Muscle layer of duodenum (tissue), 2 donors: ENCODE measurements around the gene NR5A1.

Source experiments
- H3K27ac ChIP-seq: one replicate; pipeline ENCODE4 v1.7.0; 2013; ENCODE audit warnings: mild to moderate bottlenecking, low read length
- H3K27me3 ChIP-seq: one replicate; pipeline ENCODE4 v1.7.0; 2013; ENCODE audit warnings: low read depth, mild to moderate bottlenecking, control low read depth, low read length
- H3K36me3 ChIP-seq, 2 donors: one replicate each; pipeline ENCODE4 v1.7.0; 2013; ENCODE audit warnings: low read length in 2 of 2, control low read depth in 1 of 2, mild to moderate bottlenecking in 1 of 2; ENCODE audit not compliant: insufficient read depth in 2 of 2, control insufficient read depth in 1 of 2
- H3K4me1 ChIP-seq, 2 donors: one replicate each; pipeline ENCODE4 v1.7.0; 2013; ENCODE audit warnings: low read length in 2 of 2, mild to moderate bottlenecking in 2 of 2, control low read depth in 1 of 2, moderate library complexity in 1 of 2; ENCODE audit not compliant: insufficient read depth in 2 of 2, control insufficient read depth in 1 of 2
- H3K4me3 ChIP-seq, 2 donors: one replicate each; pipeline ENCODE4 v1.7.0; 2013; ENCODE audit warnings: low read length in 2 of 2, low read depth in 1 of 2, mild to moderate bottlenecking in 1 of 2
- H3K9me3 ChIP-seq, 2 donors: one replicate each; pipeline ENCODE4 v1.7.0; 2013; ENCODE audit warnings: low read length in 2 of 2, control low read depth in 1 of 2, mild to moderate bottlenecking in 1 of 2; ENCODE audit not compliant: control insufficient read depth in 1 of 2
- donor health status: healthy.

Gene NR5A1

DNA sequence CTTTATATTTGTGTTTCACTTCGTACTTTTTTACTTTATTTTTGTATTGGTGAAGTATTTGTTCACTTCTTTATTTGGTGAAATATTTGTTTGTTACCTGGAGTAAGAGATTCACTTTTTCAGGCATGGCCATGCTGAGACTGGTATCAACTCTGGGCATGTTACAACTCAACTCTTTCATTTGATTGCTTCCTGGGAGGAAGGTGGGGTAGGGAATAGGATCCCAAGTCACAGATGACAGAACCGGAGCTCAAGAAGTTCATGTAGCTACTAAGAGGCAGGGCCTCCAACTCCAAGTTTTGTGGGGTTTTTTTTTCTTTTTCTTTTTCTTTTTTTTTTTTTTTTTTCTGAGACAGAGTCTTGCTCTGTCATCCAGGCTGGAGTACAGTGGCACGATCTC is 63.0 kb downstream of the NR5A1 start:
- no peak overlapping the region for H3K4me3 ChIP-seq
- H3K27me3 ChIP-seq: no peaks in the 10 kb centered on the region
- H3K4me1 ChIP-seq: no peaks in the 10 kb centered on the region
- H3K36me3 ChIP-seq: no peaks in the 10 kb centered on the region
- peaks cover 0 to 5% of the 10 kb centered on the region in 2 donors for H3K9me3 ChIP-seq
- H3K27ac ChIP-seq: no peak overlapping the region

DNA sequence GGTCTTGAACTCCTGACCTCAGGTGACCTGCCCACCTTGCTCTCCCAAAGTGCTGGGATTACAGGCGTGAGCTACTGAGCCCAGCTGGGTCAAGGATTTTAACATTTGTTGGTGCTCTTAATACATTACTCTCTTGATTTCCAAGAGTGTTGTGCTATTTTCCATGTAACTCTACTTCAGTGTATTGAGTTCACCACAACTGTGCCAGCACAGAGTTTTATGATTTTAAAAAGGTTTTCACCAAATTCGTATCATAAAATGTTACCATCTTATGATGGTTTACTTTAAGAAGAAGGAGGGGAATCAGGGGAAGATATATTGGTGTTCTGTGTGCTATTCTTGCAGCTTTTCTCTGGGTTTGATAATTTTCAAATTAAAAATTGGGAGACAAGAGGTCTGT is 63.6 kb downstream of the NR5A1 start:
- H3K4me3 ChIP-seq: no peak overlapping the region
- H3K4me1 ChIP-seq: no peaks in the 10 kb centered on the region
- H3K27ac ChIP-seq: no peak overlapping the region
- H3K27me3 ChIP-seq: no peaks in the 10 kb centered on the region
- peaks cover 0 to 5% of the 10 kb centered on the region in 2 donors for H3K9me3 ChIP-seq
- H3K36me3 ChIP-seq: no peaks in the 10 kb centered on the region

DNA sequence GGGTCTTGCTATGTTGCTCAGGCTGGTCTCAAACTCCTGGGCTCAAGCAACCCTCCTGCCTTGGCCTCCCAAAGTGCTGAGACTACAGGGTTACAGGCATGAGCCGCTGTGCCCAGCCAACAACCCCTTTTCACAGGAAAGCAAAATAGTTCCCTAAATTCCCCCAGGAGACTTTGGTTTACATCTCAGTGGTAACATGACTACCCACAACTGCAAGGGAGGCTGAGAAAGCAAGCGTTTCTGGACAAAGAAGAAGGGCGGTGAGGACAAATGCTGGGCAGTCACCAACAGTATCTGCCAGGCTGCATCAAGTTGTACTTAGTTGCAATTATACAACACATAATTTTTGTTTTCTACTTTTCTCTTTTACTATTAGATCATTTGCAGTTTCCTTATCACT is 64.4 kb downstream of the NR5A1 start:
- H3K4me1 ChIP-seq: no peaks in the 10 kb centered on the region
- no peaks in the 10 kb centered on the region for H3K27me3 ChIP-seq
- no peak overlapping the region for H3K4me3 ChIP-seq
- H3K36me3 ChIP-seq: no peaks in the 10 kb centered on the region
- no peak overlapping the region for H3K27ac ChIP-seq
- peaks cover 0 to 5% of the 10 kb centered on the region in 2 donors for H3K9me3 ChIP-seq

DNA sequence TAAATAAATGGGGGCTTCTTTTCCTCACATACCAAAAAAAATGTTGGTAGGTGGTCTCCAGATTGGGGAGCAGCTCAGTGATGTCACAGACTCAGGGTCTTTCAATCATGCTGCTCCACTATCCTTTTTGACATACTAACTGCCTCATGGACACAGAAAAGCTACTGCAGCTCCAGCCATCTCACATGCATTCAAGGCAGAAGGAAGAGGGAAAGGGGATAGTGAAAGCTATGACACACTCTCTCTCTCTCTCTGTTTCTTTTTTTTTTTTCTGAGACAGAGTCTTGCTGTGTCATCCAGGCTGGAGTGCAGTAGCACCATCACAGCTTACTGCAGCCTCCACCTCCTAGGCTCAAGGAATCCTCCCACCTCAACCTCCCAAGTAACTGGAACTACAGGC is 64.8 kb downstream of the NR5A1 start:
- Histone ChIP-seq H3K27me3 (no peaks in the 10 kb centered on the region), H3K4me3 (no peak overlapping the region), H3K36me3 (no peaks in the 10 kb centered on the region), H3K9me3 (peaks cover 0 to 5% of the 10 kb centered on the region in 2 donors), H3K27ac (no peak overlapping the region), H3K4me1 (no peaks in the 10 kb centered on the region)

DNA sequence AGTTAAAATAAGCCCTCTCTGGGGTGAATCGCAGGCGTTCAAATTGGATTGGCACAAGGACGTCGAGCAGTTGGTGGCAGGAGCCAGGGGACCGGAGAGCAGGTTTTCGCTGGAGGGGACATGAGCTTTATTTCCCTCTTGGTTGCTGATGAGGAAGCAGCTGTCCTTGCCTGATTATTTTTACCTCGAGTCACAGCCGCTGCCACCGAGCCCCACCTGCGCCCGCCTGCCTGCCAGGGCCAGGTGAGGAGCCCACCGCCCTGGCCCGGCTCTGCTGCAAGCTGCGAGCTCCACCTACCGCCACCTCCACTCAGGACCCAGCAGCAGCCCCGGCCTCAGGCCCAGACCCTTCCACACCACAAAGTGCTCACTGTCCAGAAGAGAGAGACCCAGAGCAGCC is 65.9 kb downstream of the NR5A1 start:
- Histone ChIP-seq H3K9me3 (peaks cover 0 to 5% of the 10 kb centered on the region in 2 donors), H3K36me3 (no peaks in the 10 kb centered on the region), H3K4me3 (no peak overlapping the region), H3K27ac (no peak overlapping the region), H3K4me1 (no peaks in the 10 kb centered on the region), H3K27me3 (no peaks in the 10 kb centered on the region)

DNA sequence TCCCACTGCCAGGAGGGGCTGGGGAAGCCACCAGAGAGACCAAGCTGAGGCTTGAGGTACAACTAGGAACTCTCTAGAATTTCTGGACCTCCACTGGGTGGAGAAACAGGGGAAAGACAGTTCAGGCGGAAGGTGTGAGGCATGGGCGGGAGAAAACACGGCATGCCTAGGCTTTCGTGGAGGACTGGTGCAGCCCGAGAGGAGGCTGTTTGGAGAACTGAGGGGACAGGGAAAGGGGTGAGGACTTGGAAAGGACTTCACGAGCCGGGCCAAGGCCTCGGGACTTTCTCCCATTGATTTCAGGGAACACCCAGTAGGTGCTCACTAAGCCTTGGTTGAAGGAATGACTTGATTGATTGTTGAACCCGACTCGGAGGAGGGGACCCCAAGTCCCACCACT is 66.4 kb downstream of the NR5A1 start:
- no peak overlapping the region for H3K27ac ChIP-seq
- no peak overlapping the region for H3K4me3 ChIP-seq
- H3K4me1 ChIP-seq: no peaks in the 10 kb centered on the region
- H3K27me3 ChIP-seq: no peaks in the 10 kb centered on the region
- peaks cover 0 to 5% of the 10 kb centered on the region in 2 donors for H3K9me3 ChIP-seq
- H3K36me3 ChIP-seq: no peaks in the 10 kb centered on the region

DNA sequence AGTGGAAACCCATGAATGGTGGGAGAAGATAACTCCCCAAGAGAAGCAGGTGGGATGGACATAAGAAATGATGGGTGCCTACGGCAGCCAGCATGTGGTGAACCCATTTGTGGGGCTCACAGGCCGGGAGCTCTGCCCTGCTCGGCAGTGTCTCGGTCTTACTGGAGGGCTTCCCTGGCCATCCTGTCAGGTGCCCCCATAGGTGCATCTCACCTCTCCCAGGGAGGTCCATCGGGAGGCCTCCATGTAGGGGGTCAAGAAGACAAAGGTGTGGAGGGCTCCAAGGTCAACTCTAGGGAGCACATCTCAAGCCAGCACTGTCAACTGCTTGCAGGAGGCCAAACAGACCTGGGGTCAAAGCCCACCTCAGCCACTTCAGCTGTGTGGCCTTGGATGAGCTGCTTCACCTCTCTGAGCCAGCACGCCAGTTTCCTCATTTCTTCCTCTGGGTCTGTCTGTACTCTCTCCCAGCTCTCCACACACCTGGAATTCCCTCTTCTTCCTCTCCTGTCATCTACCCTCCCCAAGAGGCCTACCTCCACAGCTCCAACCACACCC is 67.4 kb downstream of the NR5A1 start:
- Histone ChIP-seq H3K27me3 (no peaks in the 10 kb centered on the region), H3K9me3 (peaks cover 0 to 5% of the 10 kb centered on the region in 2 donors), H3K4me1 (no peaks in the 10 kb centered on the region), H3K36me3 (no peaks in the 10 kb centered on the region), H3K27ac (no peak overlapping the region), H3K4me3 (no peak overlapping the region)

DNA sequence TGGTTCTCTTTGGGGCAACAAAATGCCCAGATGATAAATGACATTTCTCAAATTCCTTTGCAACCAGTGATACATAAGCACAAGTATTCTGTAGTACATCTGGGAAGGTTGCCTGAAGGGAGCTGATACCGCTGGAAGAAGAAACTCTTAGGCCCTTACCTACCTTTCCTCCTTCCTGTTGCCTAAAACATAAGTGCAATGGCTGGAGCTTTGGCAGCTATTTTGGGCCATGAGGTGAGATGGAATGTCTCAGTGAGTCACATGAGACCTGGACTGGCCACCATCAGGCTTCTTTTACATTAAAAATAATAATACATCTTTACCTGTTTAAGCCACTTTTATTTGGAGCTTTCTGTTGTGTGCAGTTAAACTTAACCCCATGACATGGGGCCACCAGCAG is 68.1 kb downstream of the NR5A1 start:
- Histone ChIP-seq H3K36me3 (no peaks in the 10 kb centered on the region), H3K4me3 (no peak overlapping the region), H3K27ac (no peak overlapping the region), H3K9me3 (peaks cover 0 to 5% of the 10 kb centered on the region in 2 donors), H3K4me1 (no peaks in the 10 kb centered on the region), H3K27me3 (no peaks in the 10 kb centered on the region)

DNA sequence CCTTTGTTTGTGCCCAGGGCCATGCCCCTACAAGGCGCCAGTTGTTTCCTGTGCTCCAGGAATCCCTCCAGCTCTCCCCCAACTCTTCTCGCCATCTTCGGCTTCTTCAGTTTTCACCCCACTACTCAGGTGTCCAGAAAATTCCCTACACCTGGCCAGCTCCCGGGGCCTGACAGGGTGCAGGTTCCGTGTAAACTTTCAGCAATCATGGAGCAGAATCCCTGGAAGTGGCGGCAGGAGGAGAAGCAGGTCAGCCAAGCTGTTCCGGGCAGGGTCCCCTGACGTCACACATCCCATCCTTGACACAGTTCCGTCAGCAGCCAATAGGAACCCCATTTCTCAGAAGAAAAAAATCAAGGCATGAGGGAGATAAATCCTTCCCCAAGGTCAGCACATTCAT is 69.1 kb downstream of the NR5A1 start:
- Histone ChIP-seq H3K4me3 (no peak overlapping the region), H3K36me3 (no peaks in the 10 kb centered on the region), H3K27me3 (no peaks in the 10 kb centered on the region), H3K27ac (no peak overlapping the region), H3K9me3 (peaks cover 0 to 5% of the 10 kb centered on the region in 2 donors), H3K4me1 (no peaks in the 10 kb centered on the region)

DNA sequence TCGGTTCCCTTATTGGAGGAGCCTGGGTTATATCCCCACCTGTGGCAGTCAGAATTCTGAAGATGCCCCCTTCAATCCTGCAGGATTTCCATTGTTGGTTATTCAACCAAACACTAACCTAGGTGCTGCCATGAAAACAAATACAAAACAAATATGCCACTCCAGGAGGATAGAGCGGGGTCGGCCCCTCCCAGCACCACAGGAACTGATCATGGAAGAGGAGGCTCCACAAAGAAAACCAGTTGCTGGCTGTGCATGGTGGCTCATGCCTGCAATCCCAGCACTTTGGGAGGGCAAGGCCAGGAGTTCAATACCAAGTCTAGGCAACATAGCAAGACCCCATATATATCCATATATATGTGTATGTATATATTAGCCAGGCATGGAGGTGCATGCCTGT is 70.1 kb downstream of the NR5A1 start:
- Histone ChIP-seq H3K4me1 (no peaks in the 10 kb centered on the region), H3K36me3 (no peaks in the 10 kb centered on the region), H3K27me3 (no peaks in the 10 kb centered on the region), H3K4me3 (no peak overlapping the region), H3K9me3 (no peaks in the 10 kb centered on the region), H3K27ac (no peak overlapping the region)

DNA sequence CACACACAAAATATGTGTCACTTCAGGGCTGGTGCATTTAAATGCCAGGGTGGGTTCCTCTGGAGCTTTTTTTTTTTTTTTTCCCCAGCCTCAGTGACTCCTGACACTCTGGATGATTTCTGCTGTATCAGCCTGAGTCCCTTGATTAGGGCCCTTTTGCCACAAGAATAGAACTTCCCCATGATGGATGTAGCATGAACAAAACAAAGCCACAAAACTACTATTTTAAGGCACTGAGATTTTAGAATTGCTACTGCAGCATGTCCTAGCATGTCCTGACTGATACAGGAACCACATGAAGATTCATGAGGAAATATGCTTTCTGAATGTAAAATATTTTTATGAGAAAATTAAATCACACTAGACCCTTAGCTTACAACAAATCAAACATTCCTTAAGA is 70.9 kb downstream of the NR5A1 start:
- Histone ChIP-seq H3K9me3 (no peaks in the 10 kb centered on the region), H3K36me3 (no peaks in the 10 kb centered on the region), H3K27ac (no peak overlapping the region), H3K4me1 (no peaks in the 10 kb centered on the region), H3K4me3 (no peak overlapping the region), H3K27me3 (no peaks in the 10 kb centered on the region)
